CD8-positive, alpha-beta memory T cell (primary cell): ENCODE results near the gene NES. TPM values are rescaled to one million over a fixed set of nuclear protein-coding genes. Genes with fewer than 3 reads are reported as not detected.
A peak's percentile ranks its signal among the peaks of the same experiment; 100 is the strongest.

Experiments used
- CTCF ChIA-PET: fragments of 350-600 bp; sonication (Branson Sonifier 250); formaldehyde crosslinking; loops from one replicate; lab custom pipeline; 2021; ENCODE audit warnings: antibody characterized with exemption; lab: Charles Lee
- POLR2A ChIA-PET: fragments of 350-600 bp; sonication (Branson Sonifier 250); formaldehyde crosslinking; loops from one replicate; lab custom pipeline; 2021; ENCODE audit warnings: antibody characterized with exemption; lab: Charles Lee
- DNase-seq, 5 donors: peaks; one replicate each; pipeline versions ENCODE4 v3.0.0 to v3.0.0-alpha.2; 2020 to 2022; ENCODE audit warnings: mixed read lengths in 1 of 5
- H3K27ac ChIP-seq: one replicate; pipeline ENCODE4 v1.7.0; 2013; ENCODE audit warnings: low read depth, mild to moderate bottlenecking, low read length, moderate library complexity
- H3K27me3 ChIP-seq: 2 replicates; pipeline ENCODE4 v1.7.0; 2013; ENCODE audit warnings: low read length, mild to moderate bottlenecking; ENCODE audit not compliant: insufficient read depth, poor library complexity, severe bottlenecking
- H3K36me3 ChIP-seq: 2 replicates; pipeline ENCODE4 v1.7.0; 2013; ENCODE audit warnings: mild to moderate bottlenecking, low read length, moderate library complexity; ENCODE audit not compliant: insufficient read depth
- H3K4me1 ChIP-seq: 2 replicates; pipeline ENCODE4 v1.7.0; 2013; ENCODE audit warnings: mild to moderate bottlenecking, low read length, moderate library complexity; ENCODE audit not compliant: insufficient read depth
- H3K4me3 ChIP-seq: 2 replicates; pipeline ENCODE4 v1.7.0; 2013; ENCODE audit warnings: mild to moderate bottlenecking, low read length
- H3K9me3 ChIP-seq: 2 replicates; pipeline ENCODE4 v1.7.0; 2013; ENCODE audit warnings: mild to moderate bottlenecking, low read length
- H3K27ac Mint-ChIP-seq, 8 donors: one replicate each; pipeline ENCODE4 v1.8.0; 2020 to 2021; ENCODE audit warnings: mixed read lengths in 8 of 8, mild to moderate bottlenecking in 6 of 8, inconsistent platforms in 3 of 8, moderate library complexity in 3 of 8
- H3K27me3 Mint-ChIP-seq, 2 donors: one replicate each; pipeline ENCODE4 v1.8.0; 2020 to 2021; ENCODE audit warnings: mixed read lengths in 2 of 2, mild to moderate bottlenecking in 1 of 2, moderate library complexity in 1 of 2
- H3K36me3 Mint-ChIP-seq, 3 donors: one replicate each; pipeline ENCODE4 v1.8.0; 2020 to 2021; ENCODE audit warnings: mixed read lengths in 3 of 3, inconsistent platforms in 1 of 3, mild to moderate bottlenecking in 1 of 3
- H3K4me1 Mint-ChIP-seq, 3 donors: one replicate each; pipeline ENCODE4 v1.8.0; 2020 to 2021; ENCODE audit warnings: mixed read lengths in 3 of 3, inconsistent platforms in 1 of 3, mild to moderate bottlenecking in 1 of 3
- H3K4me3 Mint-ChIP-seq, 7 donors: one replicate each; pipeline ENCODE4 v1.8.0; 2020 to 2021; ENCODE audit warnings: mixed read lengths in 7 of 7, mild to moderate bottlenecking in 6 of 7, moderate library complexity in 4 of 7, inconsistent platforms in 2 of 7
- H3K9me3 Mint-ChIP-seq, 5 donors: one replicate each; pipeline ENCODE4 v1.8.0; 2020 to 2022; ENCODE audit warnings: mixed read lengths in 5 of 5, mild to moderate bottlenecking in 3 of 5, moderate library complexity in 2 of 5, inconsistent platforms in 1 of 5
- polyA plus RNA-seq: library from polyadenylated mRNA; unstranded; fragments of 300-500 nt; fragmentation: Illumina TruSeq; gene quantifications from one replicate; pipeline ENCODE4 v1.2.3, GENCODE V29; 2021
- total RNA-seq, 2 experiments: library from RNA; stranded (reverse); gene quantifications; one replicate each; pipeline ENCODE4 v1.2.3, GENCODE V29; 2021

Gene NES
- total and polyA plus RNA-seq, 3 experiments from 2014 or later = not detected

DNA sequence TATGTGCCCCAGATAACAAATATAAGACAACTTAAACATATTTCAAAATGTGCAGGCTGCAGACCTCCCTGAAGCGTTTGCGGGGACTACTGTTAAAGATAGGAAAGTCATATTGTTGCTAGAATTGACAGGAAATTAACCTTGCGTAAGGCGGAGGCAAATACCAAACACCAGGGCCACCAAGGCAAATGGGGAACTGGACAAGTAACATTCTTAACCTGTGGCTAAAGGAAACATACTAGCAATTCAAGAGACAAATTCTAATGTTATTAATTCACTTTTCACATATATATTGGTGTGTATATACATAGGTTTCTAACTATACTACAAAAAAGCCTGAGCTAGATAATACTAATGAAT, 51.1 kb downstream of the NES start:
- Histone ChIP-seq H3K4me3 (no peak overlapping the region), H3K9me3 (no peaks in the 10 kb centered on the region), H3K27ac (no peak overlapping the region), H3K4me1 (peaks cover 18% of the 10 kb centered on the region), H3K27me3 (peaks cover 36% of the 10 kb centered on the region), H3K36me3 (no peaks in the 10 kb centered on the region)
- no peaks in the 10 kb centered on the region for H3K9me3 Mint-ChIP-seq
- H3K4me3 Mint-ChIP-seq = peak overlapping the region in 5 of 7 donors; percentile 75 to 89 (median 80)
- CTCF ChIA-PET = interaction anchor here (1.0 to 9.3 kb wide), 10 partner anchors 11 to 145 kb away, joined by 3 to 93 read pairs (median 6); partner anchors contain the start of genes BCAN and NES
- H3K27me3 Mint-ChIP-seq = peaks cover 39 to 55% of the 10 kb centered on the region in 2 donors
- POLR2A ChIA-PET = interaction anchor here (0.9 kb wide), 1 partner anchor 26 kb away, joined by 3 read pairs; no protein-coding TSS in a partner anchor
- no peak for DNase-seq
- H3K4me1 Mint-ChIP-seq = peaks cover 8 to 18% (median 8%) of the 10 kb centered on the region in 3 donors
- peak overlapping the region in 1 of 8 donors; percentile 8 for H3K27ac Mint-ChIP-seq
- no peaks in the 10 kb centered on the region for H3K36me3 Mint-ChIP-seq

DNA sequence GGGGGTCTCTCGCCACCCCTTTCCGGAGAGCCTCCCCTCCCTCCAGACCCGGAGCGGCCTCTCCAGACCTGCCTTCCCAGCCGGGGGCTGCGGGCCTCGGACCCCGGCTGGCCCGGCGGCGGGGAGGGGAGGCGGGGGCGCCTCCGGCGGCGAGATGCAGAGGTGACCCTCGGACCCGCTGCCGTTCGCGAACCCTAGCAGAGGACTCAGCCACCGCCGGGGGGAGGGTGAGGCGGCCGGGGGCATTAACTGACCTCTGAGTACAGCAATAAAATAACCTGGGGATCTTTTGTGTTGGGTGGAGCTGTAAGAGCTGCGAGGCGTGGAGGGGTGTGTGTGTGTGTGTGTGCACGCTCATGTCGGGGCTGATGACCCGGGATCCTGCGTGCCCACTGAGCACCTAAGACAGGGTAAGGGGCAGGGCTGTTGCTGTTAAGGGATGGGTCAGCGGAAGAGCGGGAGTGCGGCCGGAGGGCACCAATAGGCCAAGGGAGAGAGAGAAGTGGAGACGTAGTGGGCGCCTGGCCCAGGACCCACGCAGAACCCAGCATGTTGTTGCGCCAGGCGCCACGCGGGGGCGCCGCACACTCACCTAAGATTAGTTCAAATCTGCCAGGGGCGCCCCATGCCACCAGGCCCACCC, 51.6 kb downstream of the NES start:
- peaks cover 8 to 18% (median 8%) of the 10 kb centered on the region in 3 donors for H3K4me1 Mint-ChIP-seq
- peak overlapping the region; percentile 32 for H3K4me3 ChIP-seq
- H3K4me1 ChIP-seq = peaks cover 18% of the 10 kb centered on the region
- H3K27ac ChIP-seq = peak overlapping the region; percentile 35
- ChIA-PET CTCF (interaction anchor here (0.7 to 9.3 kb wide), 11 partner anchors 11 to 206 kb away, joined by 3 to 93 read pairs (median 4); partner anchors contain the start of gene BCAN), POLR2A (interaction anchor here (0.7 to 0.9 kb wide), 2 partner anchors 25 to 124 kb away, joined by 3 to 4 read pairs; no protein-coding TSS in a partner anchor)
- H3K36me3 ChIP-seq = no peaks in the 10 kb centered on the region
- H3K27me3 ChIP-seq = peaks cover 36% of the 10 kb centered on the region
- H3K4me3 Mint-ChIP-seq = peak overlapping the region; percentile 38 to 89 (median 80)
- H3K36me3 Mint-ChIP-seq = no peaks in the 10 kb centered on the region
- H3K9me3 Mint-ChIP-seq = no peaks in the 10 kb centered on the region
- H3K27ac Mint-ChIP-seq = peak overlapping the region in 4 of 8 donors; percentile 10 to 45 (median 18)
- peak; percentile 45 to 72 (median 59) for DNase-seq
- H3K9me3 ChIP-seq = no peaks in the 10 kb centered on the region
- H3K27me3 Mint-ChIP-seq = peaks cover 35 to 54% of the 10 kb centered on the region in 2 donors

DNA sequence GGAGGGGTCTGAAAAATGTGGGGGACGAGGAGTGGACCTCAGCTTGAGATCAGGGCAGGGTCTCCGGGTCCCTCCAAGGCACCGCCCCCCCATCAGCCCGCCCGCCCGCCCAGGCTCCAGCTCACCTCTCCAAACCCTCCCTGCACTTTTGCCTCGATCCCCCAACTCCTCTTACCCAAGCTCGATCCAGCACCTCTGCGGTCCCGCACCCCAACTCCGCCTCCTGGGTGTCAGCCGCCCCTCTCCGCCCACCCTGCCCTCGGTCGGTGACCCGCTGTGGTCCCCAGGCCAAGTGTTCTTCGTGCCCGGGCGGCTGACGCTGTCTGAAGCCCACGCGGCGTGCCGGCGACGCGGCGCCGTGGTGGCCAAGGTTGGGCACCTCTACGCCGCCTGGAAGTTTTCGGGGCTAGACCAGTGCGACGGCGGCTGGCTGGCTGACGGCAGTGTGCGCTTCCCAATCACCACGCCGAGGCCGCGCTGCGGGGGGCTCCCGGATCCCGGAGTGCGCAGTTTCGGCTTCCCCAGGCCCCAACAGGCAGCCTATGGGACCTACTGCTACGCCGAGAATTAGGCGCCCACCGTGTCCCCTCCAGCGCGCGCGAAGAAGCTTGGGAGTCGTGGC, 52.3 kb downstream of the NES start:
- CTCF ChIA-PET = interaction anchor here (0.6 to 9.3 kb wide), 27 partner anchors 10 to 346 kb away, joined by 3 to 93 read pairs (median 4); partner anchors contain the start of genes BCAN, MEF2D and NAXE

DNA sequence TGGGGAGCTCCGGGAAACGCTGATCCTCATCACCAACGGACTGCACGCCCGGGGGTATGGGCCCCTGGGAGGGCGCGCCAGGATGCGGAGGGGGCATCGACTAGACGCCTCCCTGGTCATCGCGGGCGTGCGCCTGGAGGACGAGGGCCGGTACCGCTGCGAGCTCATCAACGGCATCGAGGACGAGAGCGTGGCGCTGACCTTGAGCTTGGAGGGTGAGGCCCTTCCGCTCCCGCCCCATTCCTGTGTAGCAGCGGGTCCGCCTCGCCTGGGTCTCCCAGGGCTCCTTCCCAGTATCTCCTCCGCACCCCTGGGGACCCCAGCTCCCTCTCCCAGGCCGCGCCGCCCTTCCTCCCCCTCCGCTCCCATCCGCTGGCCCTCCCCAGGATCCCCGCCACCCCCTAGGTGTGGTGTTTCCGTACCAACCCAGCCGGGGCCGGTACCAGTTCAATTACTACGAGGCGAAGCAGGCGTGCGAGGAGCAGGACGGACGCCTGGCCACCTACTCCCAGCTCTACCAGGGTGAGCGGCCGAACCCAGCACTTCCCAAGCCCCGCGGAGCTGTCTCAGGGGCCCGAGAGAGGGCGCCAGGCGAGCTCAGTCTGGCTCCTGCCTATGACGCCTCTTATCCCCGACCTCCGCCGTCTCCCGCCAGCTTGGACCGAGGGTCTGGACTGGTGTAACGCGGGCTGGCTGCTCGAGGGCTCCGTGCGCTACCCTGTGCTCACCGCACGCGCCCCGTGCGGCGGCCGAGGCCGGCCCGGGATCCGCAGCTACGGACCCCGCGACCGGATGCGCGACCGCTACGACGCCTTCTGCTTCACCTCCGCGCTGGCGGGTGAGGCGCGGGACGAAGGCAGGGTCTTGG, 53.0 kb downstream of the NES start:
- Histone ChIP-seq H3K27me3 (peaks cover 42% of the 10 kb centered on the region), H3K27ac (no peak overlapping the region), H3K36me3 (no peaks in the 10 kb centered on the region), H3K9me3 (no peaks in the 10 kb centered on the region), H3K4me1 (peaks cover 18% of the 10 kb centered on the region), H3K4me3 (peak overlapping the region; percentile 34)
- POLR2A ChIA-PET = interaction anchor here (1.2 to 1.3 kb wide), 2 partner anchors 33 to 123 kb away, joined by 5 to 6 read pairs; partner anchors contain the start of gene NAXE
- Mint-ChIP-seq H3K4me1 (peaks cover 8 to 18% (median 8%) of the 10 kb centered on the region in 3 donors), H3K4me3 (peak overlapping the region in 6 of 7 donors; percentile 39 to 84 (median 61)), H3K9me3 (no peaks in the 10 kb centered on the region), H3K36me3 (no peaks in the 10 kb centered on the region), H3K27me3 (peaks cover 36 to 63% of the 10 kb centered on the region in 2 donors), H3K27ac (no peak overlapping the region)
- peak in 2 of 5 donors; percentile 5 to 56 for DNase-seq
- CTCF ChIA-PET = interaction anchor here (0.6 to 9.3 kb wide), 27 partner anchors 10 to 345 kb away, joined by 3 to 93 read pairs (median 4); partner anchors contain the start of genes MEF2D and NAXE

More for the DNA sequence above, 52.3 kb downstream of the NES start:
- POLR2A ChIA-PET = interaction anchor here (0.7 to 1.3 kb wide), 4 partner anchors 24 to 125 kb away, joined by 3 to 6 read pairs (median 4); partner anchors contain the start of gene NAXE
- Mint-ChIP-seq H3K9me3 (no peaks in the 10 kb centered on the region), H3K4me1 (peaks cover 8 to 18% (median 8%) of the 10 kb centered on the region in 3 donors), H3K36me3 (no peaks in the 10 kb centered on the region), H3K27ac (peak overlapping the region in 1 of 8 donors; percentile 33), H3K4me3 (peak overlapping the region in 5 of 7 donors; percentile 35 to 74 (median 64)), H3K27me3 (peaks cover 33 to 59% of the 10 kb centered on the region in 2 donors)
- Histone ChIP-seq H3K27me3 (peaks cover 36% of the 10 kb centered on the region), H3K9me3 (no peaks in the 10 kb centered on the region), H3K36me3 (no peaks in the 10 kb centered on the region), H3K4me1 (peaks cover 18% of the 10 kb centered on the region), H3K4me3 (peak overlapping the region; percentile 32), H3K27ac (peak overlapping the region; percentile 35)
- peak in 1 of 5 donors; percentile 13 for DNase-seq

DNA sequence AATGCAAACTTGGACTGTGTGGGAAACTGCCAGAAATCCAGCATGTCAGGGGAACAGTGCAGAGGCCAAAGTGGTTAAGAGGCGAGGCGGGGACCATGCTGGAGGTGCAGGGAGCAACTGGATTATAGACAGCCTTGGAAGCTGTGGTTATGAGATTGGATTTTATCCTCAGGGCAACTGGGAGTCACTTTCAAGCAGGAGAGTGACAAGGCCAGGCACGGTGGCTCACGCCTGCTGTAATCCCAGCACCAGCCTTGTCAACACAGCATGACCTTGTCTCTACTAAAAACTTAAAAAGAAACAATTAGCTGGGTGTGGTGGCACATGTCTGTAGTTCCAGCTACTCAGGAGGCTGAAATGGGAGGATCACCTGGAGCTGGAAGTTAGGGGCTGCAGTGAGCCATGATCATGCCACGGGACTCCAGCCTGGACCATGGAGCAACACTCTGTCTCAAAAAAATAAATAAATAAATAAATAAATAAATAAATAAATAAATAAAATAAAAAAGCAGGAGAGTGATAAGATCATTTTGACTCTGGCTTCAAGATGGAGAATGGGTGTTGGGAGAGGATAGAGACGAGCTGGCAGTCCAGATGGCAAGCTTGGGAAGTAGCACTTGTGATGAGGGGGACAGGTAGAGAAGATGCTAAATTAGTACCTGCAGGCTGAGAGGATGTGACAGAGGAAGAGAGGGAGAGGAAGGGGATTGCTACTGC, 54.5 kb downstream of the NES start:
- Histone ChIP-seq H3K4me3 (no peak overlapping the region), H3K4me1 (peaks cover 18% of the 10 kb centered on the region), H3K9me3 (no peaks in the 10 kb centered on the region), H3K27me3 (peaks cover 42% of the 10 kb centered on the region), H3K36me3 (no peaks in the 10 kb centered on the region), H3K27ac (no peak overlapping the region)
- H3K27ac Mint-ChIP-seq = peak overlapping the region in 1 of 8 donors; percentile 27
- peaks cover 37 to 62% of the 10 kb centered on the region in 2 donors for H3K27me3 Mint-ChIP-seq
- CTCF ChIA-PET = interaction anchor here (1.3 to 9.3 kb wide), 4 partner anchors 14 to 56 kb away, joined by 3 to 93 read pairs (median 8); no protein-coding TSS in a partner anchor
- POLR2A ChIA-PET = no interaction called here
- H3K4me3 Mint-ChIP-seq = peak overlapping the region in 6 of 7 donors; percentile 17 to 86 (median 31)
- no peak for DNase-seq
- no peaks in the 10 kb centered on the region for H3K36me3 Mint-ChIP-seq
- peaks cover 8 to 18% (median 8%) of the 10 kb centered on the region in 3 donors for H3K4me1 Mint-ChIP-seq
- no peaks in the 10 kb centered on the region for H3K9me3 Mint-ChIP-seq

DNA sequence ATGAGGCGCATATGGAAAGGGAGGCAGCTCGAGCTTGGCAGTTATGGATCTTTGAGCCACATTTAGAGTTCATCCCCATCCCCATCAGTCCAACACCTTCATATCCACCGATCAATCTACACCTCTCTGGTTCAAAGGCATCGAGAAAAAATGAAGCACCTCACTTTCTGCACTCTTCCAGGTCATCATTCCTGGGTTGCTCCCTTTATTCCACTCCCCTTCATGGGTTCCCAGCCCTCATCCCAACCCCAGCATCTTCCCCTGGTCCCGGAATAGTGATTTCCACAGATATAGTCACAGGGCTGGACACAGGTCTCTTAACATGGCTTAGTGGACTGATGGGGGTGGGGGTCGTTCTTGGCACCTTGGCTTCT, 57.6 kb downstream of the NES start:
- no peaks in the 10 kb centered on the region for H3K36me3 Mint-ChIP-seq
- Histone ChIP-seq H3K4me3 (no peak overlapping the region), H3K36me3 (no peaks in the 10 kb centered on the region), H3K27me3 (peaks cover 22% of the 10 kb centered on the region), H3K4me1 (peaks cover 5% of the 10 kb centered on the region), H3K9me3 (no peaks in the 10 kb centered on the region), H3K27ac (no peak overlapping the region)
- no peak overlapping the region for H3K4me3 Mint-ChIP-seq
- ChIA-PET CTCF (interaction anchor here (1.1 kb wide), 1 partner anchor 39 kb away, joined by 4 read pairs; no protein-coding TSS in a partner anchor), POLR2A (no interaction called here)
- H3K9me3 Mint-ChIP-seq = no peaks in the 10 kb centered on the region
- DNase-seq = no peak
- no peak overlapping the region for H3K27ac Mint-ChIP-seq
- H3K4me1 Mint-ChIP-seq = peaks cover 0 to 7% (median 3%) of the 10 kb centered on the region in 3 donors
- peaks cover 39 to 63% of the 10 kb centered on the region in 2 donors for H3K27me3 Mint-ChIP-seq
